Stomach (tissue), 9 donors: Measurements from ENCODE around the gene POLR1H. TPM values are rescaled to one million over a fixed set of nuclear protein-coding genes. Genes with fewer than 3 reads are reported as not detected.

Source experiments
- DNase-seq, 2 donors: peaks; one replicate each; pipeline versions ENCODE4 v3.0.0 to v3.0.0-alpha.2; 2013 to 2019
- H3K27ac ChIP-seq, 5 donors: fragments of 200-600 bp in 4 of 5; sonication (generic) in 4 of 5; one replicate each; pipeline ENCODE4 v1.5.1; 2013 to 2019; ENCODE audit warnings: mild to moderate bottlenecking in 1 of 5, moderate library complexity in 1 of 5
- H3K27me3 ChIP-seq, 3 donors: fragments of 200-600 bp; sonication (generic); one replicate each; pipeline ENCODE4 v1.5.1; 2017 to 2019; ENCODE audit warnings: mixed run types in 1 of 3
- H3K36me3 ChIP-seq, 4 donors: fragments of 200-600 bp; sonication (generic); 1 replicate in 3 of 4; 2 replicates in 1 of 4; pipeline ENCODE4 v1.5.1; 2016 to 2019
- H3K4me1 ChIP-seq, 4 donors: fragments of 200-600 bp; sonication (generic); one replicate each; pipeline ENCODE4 v1.5.1; 2016 to 2019
- H3K4me3 ChIP-seq, 4 donors: fragments of 200-600 bp; sonication (generic) in 3 of 4; one replicate each; pipeline ENCODE4 v1.5.1; 2016 to 2019; ENCODE audit warnings: mild to moderate bottlenecking in 1 of 4
- H3K9me3 ChIP-seq, 4 donors: fragments of 200-600 bp; sonication (generic); one replicate each; pipeline ENCODE4 v1.5.1; 2016 to 2019
- EP300 ChIP-seq: sonication (generic); formaldehyde crosslinking; IDR thresholded peaks from one replicate; pipeline ENCODE4 v1.6.1; 2017; ENCODE audit warnings: antibody characterized with exemption
- POLR2A ChIP-seq, 4 donors: fragments of 450-650 bp; IDR thresholded peaks; one replicate each; pipeline ENCODE4 v1.6.1; 2016; ENCODE audit warnings: antibody characterized with exemption in 4 of 4, control low read depth in 2 of 4, mild to moderate bottlenecking in 1 of 4, moderate library complexity in 1 of 4
- POLR2AphosphoS5 ChIP-seq, 3 donors: sonication (generic); formaldehyde crosslinking; IDR thresholded peaks; one replicate each; pipeline ENCODE4 v1.6.1; 2016; ENCODE audit warnings: antibody characterized with exemption in 3 of 3
- WGBS, 5 donors: extraction: QIAGEN DNeasy Blood & Tissue Kit in 3 of 5; methylation state at CpG; one replicate each; pipeline versions ENCODE4 v1.1.5 to v1.1.7; 2013 to 2018; 5-methylcytosine and 5-hydroxymethylcytosine counted together
- intact Hi-C: fragments of 100-400 bp; cut with DNase I; formaldehyde crosslinking; loops from one replicate; pipeline ENCODE4 v1.15.1; 2023; ENCODE audit warnings: low total_unique reads
- polyA plus RNA-seq, 3 donors: library from polyadenylated mRNA; stranded (reverse); fragments of 200-250 nt; gene quantifications; one replicate each; pipeline ENCODE4 v1.2.3, GENCODE V29; 2013
- total RNA-seq, 5 donors: library from RNA; depleted of rRNA; stranded (reverse); fragments of >200 nt; gene quantifications; one replicate each; pipeline versions ENCODE4 v1.1.0 to v1.2.3, GENCODE V29; 2014 to 2016
- TF ChIP-seq, protein P1 (sequence below), 7 experiments: fragments of 450-650 bp in 4 of 7; fragments of 200-600 bp in 3 of 7; sonication (generic) in 3 of 7; IDR thresholded peaks; one replicate each; pipeline ENCODE4 v1.5.1; 2016 to 2019; ENCODE audit warnings: antibody characterized with exemption in 7 of 7, control low read depth in 2 of 7, mild to moderate bottlenecking in 1 of 7
- donor health status: healthy with polysubstance abuse.
- donor health status: Bipolar disorder and iron deficiency.
- donor health status: healthy.

POLR1H gene
- total and polyA plus RNA-seq, 8 donors = 4.1 to 65.1 (median 34.1) TPM

DNA sequence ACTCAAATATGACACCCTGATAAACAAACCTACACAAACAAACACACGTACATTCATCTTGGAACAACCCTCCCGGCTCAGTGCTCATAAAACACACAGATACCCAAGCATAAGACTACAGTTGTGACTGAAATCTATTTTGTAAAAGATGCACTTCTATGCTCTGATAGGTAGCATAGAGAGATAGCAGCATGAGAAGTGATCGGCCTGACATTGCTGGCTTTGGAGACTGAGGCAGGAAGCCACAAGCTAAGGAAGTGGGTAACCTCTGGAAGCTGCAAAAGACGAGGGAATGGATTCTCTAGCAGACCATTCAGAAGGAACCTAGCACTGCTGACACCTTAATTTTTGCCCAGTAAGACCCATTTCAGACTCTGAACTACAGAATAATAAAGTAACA lies 16.2 kb downstream of the POLR1H start:
- no peak for DNase-seq
- H3K4me1 ChIP-seq = peaks cover 19 to 31% (median 25%) of the 10 kb centered on the region in 4 donors
- intact Hi-C loops = no loop called here
- H3K27ac ChIP-seq = no peak overlapping the region
- WGBS, 5 donors = 36 to 60% (median 56%) methylated on average over 4 of the region's 4 CpGs
- H3K9me3 ChIP-seq = no peaks in the 10 kb centered on the region
- no peak overlapping the region for H3K4me3 ChIP-seq
- TF ChIP-seq POLR2A (IDR thresholded peaks at IDR 0.05) = no peak
- TF ChIP-seq, protein P1, sequence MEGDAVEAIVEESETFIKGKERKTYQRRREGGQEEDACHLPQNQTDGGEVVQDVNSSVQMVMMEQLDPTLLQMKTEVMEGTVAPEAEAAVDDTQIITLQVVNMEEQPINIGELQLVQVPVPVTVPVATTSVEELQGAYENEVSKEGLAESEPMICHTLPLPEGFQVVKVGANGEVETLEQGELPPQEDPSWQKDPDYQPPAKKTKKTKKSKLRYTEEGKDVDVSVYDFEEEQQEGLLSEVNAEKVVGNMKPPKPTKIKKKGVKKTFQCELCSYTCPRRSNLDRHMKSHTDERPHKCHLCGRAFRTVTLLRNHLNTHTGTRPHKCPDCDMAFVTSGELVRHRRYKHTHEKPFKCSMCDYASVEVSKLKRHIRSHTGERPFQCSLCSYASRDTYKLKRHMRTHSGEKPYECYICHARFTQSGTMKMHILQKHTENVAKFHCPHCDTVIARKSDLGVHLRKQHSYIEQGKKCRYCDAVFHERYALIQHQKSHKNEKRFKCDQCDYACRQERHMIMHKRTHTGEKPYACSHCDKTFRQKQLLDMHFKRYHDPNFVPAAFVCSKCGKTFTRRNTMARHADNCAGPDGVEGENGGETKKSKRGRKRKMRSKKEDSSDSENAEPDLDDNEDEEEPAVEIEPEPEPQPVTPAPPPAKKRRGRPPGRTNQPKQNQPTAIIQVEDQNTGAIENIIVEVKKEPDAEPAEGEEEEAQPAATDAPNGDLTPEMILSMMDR (IDR thresholded peaks at IDR 0.05) = no peak
- no peak for TF ChIP-seq EP300
- no peak for TF ChIP-seq POLR2AphosphoS5 (IDR thresholded peaks at IDR 0.05)
- no peaks in the 10 kb centered on the region for H3K36me3 ChIP-seq
- peaks cover 0 to 50% (median 25%) of the 10 kb centered on the region in 3 donors for H3K27me3 ChIP-seq

DNA sequence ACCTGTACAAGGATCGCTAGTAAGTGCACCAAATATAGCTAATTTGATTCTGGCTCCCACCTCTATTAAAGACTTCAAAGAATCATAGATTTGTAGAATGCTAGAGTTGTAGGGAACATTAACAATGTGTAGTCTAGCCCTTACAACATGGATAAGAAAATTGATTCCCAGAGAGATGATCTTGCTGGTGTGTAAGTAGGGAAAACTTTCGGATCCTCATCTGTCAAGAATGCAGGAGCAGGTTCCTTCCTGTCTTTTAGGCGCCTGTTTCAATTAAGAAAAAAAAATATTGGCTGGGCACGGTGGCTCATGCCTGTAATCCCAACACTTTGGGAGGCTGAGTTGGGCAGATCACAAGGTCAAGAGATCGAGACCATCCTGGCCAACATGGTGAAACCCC lies 26.8 kb downstream of the POLR1H start:
- H3K27ac ChIP-seq = no peak overlapping the region
- H3K4me1 ChIP-seq = peaks cover 0 to 13% (median 0%) of the 10 kb centered on the region in 4 donors
- no peaks in the 10 kb centered on the region for H3K9me3 ChIP-seq
- no peak for TF ChIP-seq POLR2AphosphoS5 (IDR thresholded peaks at IDR 0.05)
- TF ChIP-seq, protein P1 (IDR thresholded peaks at IDR 0.05) = no peak
- TF ChIP-seq POLR2A (IDR thresholded peaks at IDR 0.05) = no peak
- TF ChIP-seq EP300 = no peak
- no peak overlapping the region for H3K4me3 ChIP-seq
- 69 to 96% (median 79%) methylated on average over 5 of the region's 5 CpGs for WGBS, 5 donors
- intact Hi-C loops = no loop called here
- H3K27me3 ChIP-seq = peaks cover 0 to 36% (median 6%) of the 10 kb centered on the region in 3 donors
- H3K36me3 ChIP-seq = no peaks in the 10 kb centered on the region
- DNase-seq = no peak

DNA sequence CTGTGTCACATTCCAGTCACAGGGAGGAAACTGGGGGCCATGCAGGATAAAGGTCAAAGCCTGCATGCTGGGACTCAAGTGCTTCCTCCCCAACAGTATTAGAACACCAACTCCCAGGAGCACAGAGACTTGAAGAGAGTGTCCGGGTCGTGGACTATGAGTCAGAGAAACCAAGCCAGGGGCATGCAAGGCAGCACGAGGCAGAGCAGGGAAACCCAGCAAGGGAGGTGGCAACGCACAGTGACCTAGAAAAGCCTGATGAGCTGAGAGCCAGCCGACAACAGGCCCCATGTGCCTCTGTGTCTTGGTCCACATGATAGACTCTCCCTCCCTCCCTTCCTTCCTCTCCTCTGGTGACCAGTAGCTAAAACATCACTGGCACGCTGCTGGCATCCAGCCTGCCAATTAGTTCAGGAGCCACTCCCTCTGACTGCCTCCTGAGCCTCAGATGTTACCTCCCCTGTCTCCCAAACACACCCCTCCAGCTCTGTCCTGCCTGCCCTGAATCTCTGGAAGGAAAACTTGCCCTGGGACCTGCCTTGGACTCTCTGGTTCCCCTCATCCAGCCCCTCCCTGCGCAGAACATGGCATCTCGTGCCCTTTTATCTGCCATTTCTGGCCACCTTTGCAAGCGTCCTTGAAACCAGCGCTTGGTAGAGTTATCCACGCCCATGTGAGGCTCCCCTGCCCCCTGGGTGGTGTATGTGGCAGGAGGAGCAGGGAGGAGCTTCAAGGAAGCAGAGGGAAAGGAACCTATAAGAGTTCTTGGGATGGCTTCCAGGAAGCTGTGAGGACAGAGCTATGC lies 30.7 kb downstream of the POLR1H start:
- Histone ChIP-seq H3K4me1 (peaks cover 0 to 13% (median 3%) of the 10 kb centered on the region in 4 donors), H3K27me3 (peaks cover 0 to 57% (median 6%) of the 10 kb centered on the region in 3 donors), H3K36me3 (no peaks in the 10 kb centered on the region), H3K27ac (peak overlapping the region; percentile 18 to 72 (median 44)), H3K9me3 (no peaks in the 10 kb centered on the region), H3K4me3 (no peak overlapping the region)
- WGBS, 5 donors = 26 to 45% (median 39%) methylated on average over 11 of the region's 11 CpGs
- peak in 1 of 2 donors; percentile 77 for DNase-seq
- intact Hi-C loops = no loop called here
- TF ChIP-seq POLR2A (IDR thresholded peaks at IDR 0.05) (no peak), POLR2AphosphoS5 (IDR thresholded peaks at IDR 0.05) (no peak), EP300 (no peak)
- TF ChIP-seq, protein P1 (IDR thresholded peaks at IDR 0.05) = no peak

DNA sequence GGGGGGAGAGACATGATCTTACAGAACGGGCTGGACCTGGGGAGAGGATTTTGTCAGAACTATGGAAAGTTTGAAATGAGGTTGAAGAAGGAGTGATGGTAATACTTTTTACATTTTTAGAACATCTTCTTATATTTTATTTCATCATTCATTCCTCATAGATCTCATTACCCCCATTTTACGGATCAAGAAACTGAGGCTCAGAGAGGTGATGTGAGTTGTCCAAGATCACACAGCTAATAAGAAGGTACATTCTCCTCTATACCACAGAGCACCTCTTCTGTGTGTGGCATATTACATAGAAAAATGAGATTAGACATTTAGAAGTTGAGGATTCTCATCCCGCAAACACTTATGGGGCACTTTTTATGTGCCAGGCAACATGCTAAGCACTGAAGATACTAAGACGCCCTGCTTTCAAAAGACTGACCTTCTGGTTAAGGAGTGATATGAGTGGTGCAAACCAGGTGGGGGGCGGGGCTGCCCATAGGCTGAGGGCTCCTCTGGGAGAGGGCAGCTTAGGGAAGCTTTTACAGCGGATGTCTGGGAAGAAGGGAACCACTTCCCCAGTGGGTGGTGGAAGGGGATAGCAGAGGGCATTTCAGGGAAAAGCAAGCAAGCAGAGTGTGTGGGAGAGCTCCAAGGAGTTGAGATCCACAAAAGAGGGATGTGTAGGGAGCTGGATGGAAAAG lies 31.9 kb downstream of the POLR1H start:
- intact Hi-C loops = no loop called here
- Histone ChIP-seq H3K36me3 (no peaks in the 10 kb centered on the region), H3K27ac (no peak overlapping the region), H3K4me3 (no peak overlapping the region), H3K9me3 (no peaks in the 10 kb centered on the region), H3K27me3 (peaks cover 0 to 65% (median 6%) of the 10 kb centered on the region in 3 donors), H3K4me1 (peaks cover 0 to 22% (median 3%) of the 10 kb centered on the region in 4 donors)
- DNase-seq = no peak
- TF ChIP-seq EP300 (no peak), POLR2A (IDR thresholded peaks at IDR 0.05) (no peak), POLR2AphosphoS5 (IDR thresholded peaks at IDR 0.05) (no peak)
- TF ChIP-seq, protein P1 (IDR thresholded peaks at IDR 0.05) = no peak
- WGBS, 5 donors = 64 to 74% (median 68%) methylated on average over 6 of the region's 6 CpGs
